GM20431 (cell line): ENCODE data around the gene KNSTRN.

Experiments
- in situ Hi-C: fragments of 300-500 bp; cut with MseI, MboI; formaldehyde crosslinking; loops from one replicate; pipeline ENCODE4 v1.15.0; 2020; ENCODE audit warnings: low sequenced_read_pairs; ENCODE audit not compliant: unreplicated experiment

Gene KNSTRN

DNA sequence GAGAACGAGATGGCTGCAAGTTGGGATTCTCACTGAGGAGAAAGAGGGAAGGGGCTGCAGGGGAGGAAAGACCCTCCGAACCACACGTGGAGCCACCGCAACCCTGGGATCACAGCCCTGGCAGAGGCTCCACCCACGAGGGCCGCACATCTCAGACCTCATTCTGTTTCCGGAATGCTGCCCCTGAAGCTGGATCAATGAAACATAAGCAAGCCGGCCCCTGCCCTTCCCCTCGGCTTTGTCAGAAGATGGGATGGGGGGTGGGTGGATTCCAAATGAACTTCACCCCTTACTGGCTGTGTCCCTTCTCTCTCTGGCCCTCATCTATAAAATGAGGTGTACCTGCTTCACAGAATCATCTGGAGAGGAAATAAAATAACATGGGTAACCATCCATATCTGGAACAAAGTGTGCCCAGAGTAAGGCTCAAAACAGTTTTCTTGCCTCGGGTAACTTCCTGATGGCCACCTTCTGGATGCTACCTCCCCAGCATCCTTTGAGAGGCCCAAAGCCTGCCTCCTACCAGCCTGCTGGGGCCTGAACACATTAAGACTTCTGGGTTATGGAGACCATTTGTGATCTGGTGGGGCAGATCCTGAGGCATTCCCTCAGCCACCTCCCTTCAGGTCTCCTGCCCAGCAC, 37.2 kb upstream of the KNSTRN start:
- in situ Hi-C loops: loop anchor here (10.0 kb wide), 1 partner anchor 79 kb away; no protein-coding TSS in a partner anchor

- in situ Hi-C loops: loop anchor here (10.0 kb wide), 1 partner anchor 79 kb away; no protein-coding TSS in a partner anchor
Measured at GRCh38 chr15:40345867-40346578, 36.5 kb upstream of the KNSTRN start.

GRCh38 chr15:40346579-40347558, 35.7 kb upstream of the KNSTRN start:
- in situ Hi-C loops: loop anchor here (10.0 kb wide), 1 partner anchor 78 kb away; no protein-coding TSS in a partner anchor

GRCh38 chr15:40347559-40348473, 34.7 kb upstream of the KNSTRN start:
- in situ Hi-C loops: loop anchor here (10.0 kb wide), 1 partner anchor 77 kb away; no protein-coding TSS in a partner anchor

- in situ Hi-C loops: loop anchor here (10.0 kb wide), 1 partner anchor 76 kb away; no protein-coding TSS in a partner anchor
Measured at GRCh38 chr15:40348474-40348870, 34.0 kb upstream of the KNSTRN start.

DNA sequence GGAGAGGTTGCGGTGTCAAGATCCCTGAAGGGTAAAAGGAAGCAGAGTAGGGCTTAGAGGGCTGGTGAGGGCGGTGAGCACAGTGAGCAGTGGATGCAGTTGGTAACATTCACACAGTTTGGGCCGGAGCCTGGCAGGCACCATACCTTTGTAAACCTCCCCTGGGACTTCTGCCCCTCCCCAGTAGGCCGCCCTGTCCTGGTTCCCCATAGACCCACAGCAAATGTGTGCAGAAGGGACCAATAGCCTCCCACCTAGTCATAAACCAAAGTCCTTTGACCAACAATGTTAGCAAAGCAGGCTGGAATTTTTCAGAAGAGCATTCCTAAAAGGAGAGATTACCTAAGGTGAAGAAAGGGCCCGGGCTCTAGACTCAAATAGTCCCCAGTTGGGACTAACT, 33.4 kb upstream of the KNSTRN start:
- in situ Hi-C loops: loop anchor here (10.0 kb wide), 1 partner anchor 76 kb away; no protein-coding TSS in a partner anchor

GRCh38 chr15:40352281-40352901, 30.1 kb upstream of the KNSTRN start:
- in situ Hi-C loops: no loop called here

DNA sequence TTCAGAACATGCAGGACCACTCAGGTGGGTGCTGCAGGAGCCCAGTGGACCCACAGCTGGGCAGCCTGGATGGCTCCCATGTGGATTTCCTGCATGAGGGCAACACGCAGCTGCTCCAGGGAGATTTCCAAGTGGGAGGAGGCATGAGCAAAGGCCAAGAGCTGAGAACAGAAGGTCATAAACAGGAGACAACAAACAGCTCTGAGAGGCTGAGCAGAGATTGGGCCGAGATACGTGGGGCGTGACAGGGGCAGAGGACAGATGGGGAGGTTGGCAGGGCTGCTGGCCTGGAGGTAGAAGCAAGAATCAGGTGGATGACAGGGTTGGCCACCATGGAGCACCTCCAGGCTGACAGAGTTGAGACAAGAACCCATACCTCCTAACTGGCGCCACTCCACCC, 28.8 kb upstream of the KNSTRN start:
- in situ Hi-C loops: no loop called here

DNA sequence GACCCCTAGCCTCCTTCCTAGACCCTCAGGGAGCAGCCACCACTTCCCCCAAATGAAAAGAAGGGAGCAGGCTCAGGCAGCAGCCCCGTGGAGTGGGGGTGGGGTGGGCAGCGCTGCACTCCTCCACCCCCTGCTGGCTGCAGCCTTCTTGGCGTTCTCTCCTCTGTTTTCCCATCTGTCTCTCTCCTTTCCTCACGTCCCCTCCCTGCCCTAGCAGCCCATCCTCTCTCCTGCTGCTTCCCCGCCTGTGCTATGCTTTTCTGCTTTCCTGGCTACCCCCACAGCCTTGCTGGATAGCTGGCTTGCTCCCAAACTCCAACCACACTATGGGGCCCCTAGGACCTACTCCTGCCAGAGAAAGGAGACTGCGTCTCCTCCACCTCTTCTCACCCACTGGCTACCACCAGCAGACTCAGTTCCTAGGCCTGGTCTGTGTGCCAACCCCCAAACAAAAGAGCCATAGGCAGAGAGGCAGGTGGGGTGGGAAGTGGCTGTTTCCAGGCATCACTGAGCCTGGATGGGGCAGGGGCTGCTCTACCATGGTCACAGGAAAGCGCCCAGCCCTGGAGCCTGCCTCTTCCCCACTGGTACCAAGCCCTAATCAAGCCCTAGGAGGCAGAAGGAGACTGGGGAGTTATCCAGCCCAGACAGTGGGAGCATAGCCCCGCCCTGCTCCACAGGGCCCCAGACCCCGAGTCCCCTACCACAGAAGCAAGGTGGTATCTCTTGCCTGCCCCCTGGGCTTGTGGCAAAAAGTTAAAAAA, 27.9 kb upstream of the KNSTRN start:
- in situ Hi-C loops: no loop called here

DNA sequence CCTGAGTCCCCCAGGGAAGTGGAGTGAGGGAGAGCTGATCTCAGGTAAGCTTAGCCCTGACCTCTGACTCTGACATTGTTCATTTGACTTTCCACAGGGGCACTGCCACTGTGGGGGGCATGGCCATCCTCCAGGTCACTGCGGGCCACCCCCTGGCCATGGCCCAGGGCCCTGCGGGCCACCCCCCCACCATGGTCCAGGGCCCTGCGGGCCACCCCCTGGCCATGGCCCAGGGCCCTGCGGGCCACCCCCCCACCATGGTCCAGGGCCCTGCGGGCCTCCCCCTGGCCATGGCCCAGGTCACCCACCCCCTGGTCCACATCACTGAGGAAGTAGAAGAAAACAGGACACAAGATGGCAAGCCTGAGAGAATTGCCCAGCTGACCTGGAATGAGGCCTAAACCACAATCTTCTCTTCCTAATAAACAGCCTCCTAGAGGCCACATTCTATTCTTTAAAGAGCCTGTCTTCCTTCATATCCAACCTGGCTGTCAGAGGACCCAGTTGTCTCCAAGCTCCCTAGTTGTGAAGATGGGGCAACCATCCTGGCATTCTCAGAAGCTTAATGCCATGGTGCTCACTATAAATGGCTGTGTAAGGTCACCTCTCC, 26.4 kb upstream of the KNSTRN start:
- in situ Hi-C loops: no loop called here

GRCh38 chr15:40357246-40357645, 25.3 kb upstream of the KNSTRN start:
- in situ Hi-C loops: no loop called here

- in situ Hi-C loops: no loop called here
Measured at GRCh38 chr15:40357723-40358470, 24.6 kb upstream of the KNSTRN start, which contains the start of gene DISP2. Gene DISP2 (plus strand): TSS chr15:40358219. CDS start chr15:40358322, 103 bp downstream.

GRCh38 chr15:40358471-40359353, 23.8 kb upstream of the KNSTRN start:
- in situ Hi-C loops: no loop called here

DNA sequence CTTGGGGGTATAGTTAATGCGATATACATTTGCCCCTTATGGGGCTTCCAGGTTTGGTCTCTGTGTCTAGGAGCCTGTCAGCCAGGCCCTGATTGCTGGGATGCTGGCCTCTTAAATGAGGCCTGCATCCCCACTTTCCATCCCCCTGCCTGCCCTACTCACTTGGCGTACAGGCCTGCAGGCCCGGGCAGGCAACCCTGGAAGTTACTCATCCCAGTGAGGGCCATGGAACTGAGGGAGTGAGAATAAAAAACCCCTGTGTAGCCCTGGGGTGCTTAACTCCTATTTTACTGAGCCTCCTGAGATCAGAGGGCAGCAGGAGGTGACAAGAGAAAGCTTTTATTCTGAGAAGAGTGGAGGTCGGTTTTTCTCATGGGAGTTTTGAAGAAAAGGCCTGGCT, 22.5 kb upstream of the KNSTRN start:
- in situ Hi-C loops: no loop called here

- in situ Hi-C loops: no loop called here
Measured at GRCh38 chr15:40361640-40362039, 20.9 kb upstream of the KNSTRN start.

- in situ Hi-C loops: no loop called here
Measured at GRCh38 chr15:40363611-40364010, 18.9 kb upstream of the KNSTRN start.
